ENCODE data around the gene MRPL12. TPM values are rescaled to one million over a fixed set of nuclear protein-coding genes. Genes with fewer than 3 reads are reported as not detected.

Gene MRPL12
- total and polyA plus RNA-seq, 9 of the 15 experiments (the other 6 are each of a cell fraction or from before 2014, with no cell fraction given) = 0.94 to 338 (median 100) TPM

DNA sequence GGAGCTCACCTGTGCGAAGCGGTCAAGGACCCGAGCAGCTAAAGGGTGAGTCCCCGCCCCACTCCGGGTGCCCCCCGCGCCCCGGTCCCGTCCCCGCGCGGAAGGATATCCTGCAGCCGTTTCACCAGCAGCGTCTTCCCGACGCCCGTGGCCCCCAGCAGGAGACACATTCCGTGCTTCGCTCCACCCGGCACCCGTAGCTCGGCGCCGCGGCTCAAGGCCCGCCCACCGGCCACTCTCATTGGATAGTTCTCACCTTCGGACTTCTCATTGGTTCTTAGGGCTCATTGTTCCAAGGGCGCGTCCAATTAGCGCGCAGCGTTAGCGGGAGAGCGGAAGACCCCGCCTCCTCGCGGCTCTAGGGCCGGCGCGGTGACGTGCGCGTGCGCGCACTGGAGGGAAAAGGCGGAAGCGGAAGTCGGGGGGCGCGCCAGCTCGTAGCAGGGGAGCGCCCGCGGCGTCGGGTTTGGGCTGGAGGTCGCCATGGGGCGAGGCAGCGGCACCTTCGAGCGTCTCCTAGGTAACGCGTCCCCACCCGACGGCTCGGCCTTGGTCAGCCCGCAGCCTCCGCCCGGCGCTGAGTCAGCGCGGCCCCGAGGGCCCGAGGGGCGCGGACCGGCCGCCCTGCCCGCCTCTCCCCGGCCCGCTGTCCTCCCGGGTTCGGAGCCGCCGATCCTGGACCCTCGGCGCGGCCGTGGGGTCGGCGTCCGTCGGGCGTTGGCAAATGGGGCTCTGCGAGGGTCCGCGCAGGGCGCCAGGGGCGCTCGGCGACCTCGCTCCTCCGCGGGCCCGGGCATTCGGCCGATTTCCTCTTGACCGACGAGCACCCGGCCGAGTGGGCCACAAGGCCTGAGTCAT lies 19.4 kb upstream of the MRPL12 start, which contains the start of the genes ARL16 and HGS (continued):
- peak; percentile 97 for TF ChIP-seq E2F8 (IDR thresholded peaks at IDR 0.05; ENCODE audit: low read depth, partially characterized antibody)
- peak; percentile 69 for TF ChIP-seq PHF20 (IDR thresholded peaks at IDR 0.05; ENCODE audit: partially characterized antibody)
- TF ChIP-seq, protein P1, sequence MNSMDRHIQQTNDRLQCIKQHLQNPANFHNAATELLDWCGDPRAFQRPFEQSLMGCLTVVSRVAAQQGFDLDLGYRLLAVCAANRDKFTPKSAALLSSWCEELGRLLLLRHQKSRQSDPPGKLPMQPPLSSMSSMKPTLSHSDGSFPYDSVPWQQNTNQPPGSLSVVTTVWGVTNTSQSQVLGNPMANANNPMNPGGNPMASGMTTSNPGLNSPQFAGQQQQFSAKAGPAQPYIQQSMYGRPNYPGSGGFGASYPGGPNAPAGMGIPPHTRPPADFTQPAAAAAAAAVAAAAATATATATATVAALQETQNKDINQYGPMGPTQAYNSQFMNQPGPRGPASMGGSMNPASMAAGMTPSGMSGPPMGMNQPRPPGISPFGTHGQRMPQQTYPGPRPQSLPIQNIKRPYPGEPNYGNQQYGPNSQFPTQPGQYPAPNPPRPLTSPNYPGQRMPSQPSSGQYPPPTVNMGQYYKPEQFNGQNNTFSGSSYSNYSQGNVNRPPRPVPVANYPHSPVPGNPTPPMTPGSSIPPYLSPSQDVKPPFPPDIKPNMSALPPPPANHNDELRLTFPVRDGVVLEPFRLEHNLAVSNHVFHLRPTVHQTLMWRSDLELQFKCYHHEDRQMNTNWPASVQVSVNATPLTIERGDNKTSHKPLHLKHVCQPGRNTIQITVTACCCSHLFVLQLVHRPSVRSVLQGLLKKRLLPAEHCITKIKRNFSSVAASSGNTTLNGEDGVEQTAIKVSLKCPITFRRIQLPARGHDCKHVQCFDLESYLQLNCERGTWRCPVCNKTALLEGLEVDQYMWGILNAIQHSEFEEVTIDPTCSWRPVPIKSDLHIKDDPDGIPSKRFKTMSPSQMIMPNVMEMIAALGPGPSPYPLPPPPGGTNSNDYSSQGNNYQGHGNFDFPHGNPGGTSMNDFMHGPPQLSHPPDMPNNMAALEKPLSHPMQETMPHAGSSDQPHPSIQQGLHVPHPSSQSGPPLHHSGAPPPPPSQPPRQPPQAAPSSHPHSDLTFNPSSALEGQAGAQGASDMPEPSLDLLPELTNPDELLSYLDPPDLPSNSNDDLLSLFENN (IDR thresholded peaks at IDR 0.05; ENCODE audit: low read depth in 2 of 2, low read length in 2 of 2) = no peak
- peak; percentile 98 for TF ChIP-seq FOS (IDR thresholded peaks at IDR 0.05; ENCODE audit: extremely low read depth, insufficient read length)
- no peak for TF ChIP-seq MTA2 (IDR thresholded peaks at IDR 0.05; ENCODE audit: low read depth)
- TF ChIP-seq, protein P2, sequence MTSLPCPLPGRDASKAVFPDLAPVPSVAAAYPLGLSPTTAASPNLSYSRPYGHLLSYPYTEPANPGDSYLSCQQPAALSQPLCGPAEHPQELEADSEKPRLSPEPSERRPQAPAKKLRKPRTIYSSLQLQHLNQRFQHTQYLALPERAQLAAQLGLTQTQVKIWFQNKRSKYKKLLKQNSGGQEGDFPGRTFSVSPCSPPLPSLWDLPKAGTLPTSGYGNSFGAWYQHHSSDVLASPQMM (CRISPR knock-in tag; IDR thresholded peaks at IDR 0.05) = no peak
- TF ChIP-seq ZBTB7A (IDR thresholded peaks at IDR 0.05; ENCODE audit: borderline replicate concordance, control insufficient read depth, low read depth, low read length) = peak; percentile 69
- no peak for TF ChIP-seq TAF7 (tag; IDR thresholded peaks at IDR 0.05)
- no peak for TF ChIP-seq OTX1 (CRISPR knock-in tag; IDR thresholded peaks at IDR 0.05)
- TF ChIP-seq SMARCE1 (IDR thresholded peaks at IDR 0.05) = no peak
- TF ChIP-seq ZC3H8 (IDR thresholded peaks at IDR 0.05) = no peak
- no peak for TF ChIP-seq MLX (CRISPR knock-in tag; conservative IDR thresholded peaks at IDR 0.05)
- no peak for TF ChIP-seq ZNF57 (CRISPR knock-in tag; IDR thresholded peaks at IDR 0.05)
- TF ChIP-seq, protein P3, sequence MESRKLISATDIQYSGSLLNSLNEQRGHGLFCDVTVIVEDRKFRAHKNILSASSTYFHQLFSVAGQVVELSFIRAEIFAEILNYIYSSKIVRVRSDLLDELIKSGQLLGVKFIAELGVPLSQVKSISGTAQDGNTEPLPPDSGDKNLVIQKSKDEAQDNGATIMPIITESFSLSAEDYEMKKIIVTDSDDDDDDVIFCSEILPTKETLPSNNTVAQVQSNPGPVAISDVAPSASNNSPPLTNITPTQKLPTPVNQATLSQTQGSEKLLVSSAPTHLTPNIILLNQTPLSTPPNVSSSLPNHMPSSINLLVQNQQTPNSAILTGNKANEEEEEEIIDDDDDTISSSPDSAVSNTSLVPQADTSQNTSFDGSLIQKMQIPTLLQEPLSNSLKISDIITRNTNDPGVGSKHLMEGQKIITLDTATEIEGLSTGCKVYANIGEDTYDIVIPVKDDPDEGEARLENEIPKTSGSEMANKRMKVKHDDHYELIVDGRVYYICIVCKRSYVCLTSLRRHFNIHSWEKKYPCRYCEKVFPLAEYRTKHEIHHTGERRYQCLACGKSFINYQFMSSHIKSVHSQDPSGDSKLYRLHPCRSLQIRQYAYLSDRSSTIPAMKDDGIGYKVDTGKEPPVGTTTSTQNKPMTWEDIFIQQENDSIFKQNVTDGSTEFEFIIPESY (CRISPR knock-in tag; IDR thresholded peaks at IDR 0.05) = no peak
